Liver (tissue), 9 donors: ENCODE results near the gene SKAP2. TPM values are rescaled to one million over a fixed set of nuclear protein-coding genes. Genes with fewer than 3 reads are reported as not detected.

Experiments
- DNase-seq: peaks from one replicate; pipeline ENCODE4 v3.0.0-alpha.2; 2017; ENCODE audit warnings: low spot score
- H3K27ac ChIP-seq, 2 donors: one replicate each; pipeline ENCODE4 v1.7.0; 2013; ENCODE audit warnings: inconsistent platforms in 2 of 2, low read length in 2 of 2, control low read depth in 1 of 2, low read depth in 1 of 2, mild to moderate bottlenecking in 1 of 2
- H3K27me3 ChIP-seq, 4 donors: one replicate each; pipeline versions ENCODE4 v1.6.1 to v1.7.0; 2013; ENCODE audit warnings: low read length in 3 of 4, inconsistent platforms in 1 of 4, mild to moderate bottlenecking in 1 of 4, moderate library complexity in 1 of 4; ENCODE audit not compliant: control insufficient read depth in 4 of 4, insufficient read depth in 4 of 4
- H3K36me3 ChIP-seq, 4 donors: one replicate each; pipeline versions ENCODE4 v1.6.1 to v1.7.0; 2013; ENCODE audit warnings: low read length in 3 of 4, mild to moderate bottlenecking in 3 of 4, low read depth in 1 of 4, moderate library complexity in 1 of 4; ENCODE audit not compliant: control insufficient read depth in 4 of 4, insufficient read depth in 3 of 4
- H3K4me1 ChIP-seq, 4 donors: one replicate each; pipeline versions ENCODE4 v1.6.1 to v1.7.0; 2013; ENCODE audit warnings: low read length in 3 of 4, mild to moderate bottlenecking in 3 of 4, moderate library complexity in 1 of 4; ENCODE audit not compliant: control insufficient read depth in 4 of 4, insufficient read depth in 4 of 4
- H3K4me3 ChIP-seq, 3 donors: one replicate each; pipeline versions ENCODE4 v1.6.1 to v1.7.0; 2013; ENCODE audit warnings: low read length in 3 of 3, control low read depth in 1 of 3, low read depth in 1 of 3, mild to moderate bottlenecking in 1 of 3
- H3K9ac ChIP-seq, 2 donors: one replicate each; pipeline ENCODE4 v1.7.0; 2013; ENCODE audit warnings: low read length in 2 of 2, mild to moderate bottlenecking in 2 of 2, moderate library complexity in 2 of 2, control low read depth in 1 of 2, low read depth in 1 of 2
- H3K9me3 ChIP-seq, 4 donors: one replicate each; pipeline versions ENCODE4 v1.6.1 to v1.7.0; 2013; ENCODE audit warnings: low read length in 3 of 4; ENCODE audit not compliant: control insufficient read depth in 4 of 4
- ATF3 ChIP-seq: IDR thresholded peaks from 2 replicates; pipeline ENCODE4 v1.6.1; 2016; ENCODE audit warnings: antibody characterized with exemption
- CTCF ChIP-seq: fragments of 150-350 bp; IDR thresholded peaks from 2 replicates; pipeline ENCODE4 v1.5.1; 2017; ENCODE audit warnings: improper control_type of control experiment, low read depth, low read length; ENCODE audit not compliant: missing input control
- EGR1 ChIP-seq, 2 donors: IDR thresholded peaks; 2 replicates each; pipeline ENCODE4 v1.6.1; 2016 to 2018; ENCODE audit warnings: antibody characterized with exemption in 2 of 2, low read depth in 2 of 2
- FOXA2 ChIP-seq: IDR thresholded peaks from 2 replicates; pipeline ENCODE4 v1.6.1; 2016; ENCODE audit warnings: antibody characterized with exemption
- GABPA ChIP-seq, 2 donors: IDR thresholded peaks in 1 of 2; conservative IDR thresholded peaks in 1 of 2; 2 replicates each; pipeline ENCODE4 v1.6.1; 2016; ENCODE audit warnings: antibody characterized with exemption in 2 of 2, mild to moderate bottlenecking in 1 of 2, moderate library complexity in 1 of 2
- HNF4A ChIP-seq, 2 donors: conservative IDR thresholded peaks; 2 replicates each; pipeline ENCODE4 v1.6.1; 2016; ENCODE audit warnings: antibody characterized with exemption in 2 of 2, mild to moderate bottlenecking in 2 of 2
- HNF4G ChIP-seq: IDR thresholded peaks from 2 replicates; pipeline ENCODE4 v1.6.1; 2016; ENCODE audit warnings: antibody characterized with exemption
- JUND ChIP-seq, 2 donors: IDR thresholded peaks; 2 replicates each; pipeline ENCODE4 v1.6.1; 2016; ENCODE audit warnings: antibody characterized with exemption in 2 of 2
- MAX ChIP-seq: IDR thresholded peaks from 2 replicates; pipeline ENCODE4 v1.6.1; 2016; ENCODE audit warnings: antibody characterized with exemption
- REST ChIP-seq: IDR thresholded peaks from 2 replicates; pipeline ENCODE4 v1.6.1; 2016; ENCODE audit warnings: antibody characterized with exemption, mild to moderate bottlenecking
- RXRA ChIP-seq, 2 donors: IDR thresholded peaks; 2 replicates each; pipeline ENCODE4 v1.6.1; 2017 to 2018; ENCODE audit warnings: antibody characterized with exemption in 2 of 2, mild to moderate bottlenecking in 1 of 2
- YY1 ChIP-seq: IDR thresholded peaks from 2 replicates; pipeline ENCODE4 v1.6.1; 2016; ENCODE audit warnings: antibody characterized with exemption, mild to moderate bottlenecking
- ZBTB33 ChIP-seq: IDR thresholded peaks from 2 replicates; pipeline ENCODE4 v1.6.1; 2016; ENCODE audit warnings: antibody characterized with exemption
- WGBS: extraction: QIAGEN DNeasy Blood & Tissue Kit; methylation state at CpG from one replicate; pipeline ENCODE4 v1.1.7; 2013; 5-methylcytosine and 5-hydroxymethylcytosine counted together
- polyA plus RNA-seq, 2 donors: library from polyadenylated mRNA; stranded (reverse) in 1 of 2; unstranded in 1 of 2; fragments of 200-250 nt in 1 of 2; fragments of >200 nt in 1 of 2; fragmentation: Nextera tagmentation in 1 of 2; extraction: Ambion mirVana in 1 of 2; gene quantifications; one replicate each; pipeline versions ENCODE4 v1.2.1 to v1.2.3, GENCODE V29; 2013 to 2015
- total RNA-seq, 2 donors: library from RNA; depleted of rRNA; stranded (reverse); fragments of >200 nt; gene quantifications; one replicate each; pipeline ENCODE4 v1.2.3, GENCODE V29; 2014
- donor health status: healthy.
- donor health status: healthy.
- donor health status: healthy.
- donor health status: healthy.
- donor health status: healthy.

Gene SKAP2
- total and polyA plus RNA-seq, 4 donors = 3.4 to 9.2 (median 5.1) TPM

- 94% methylated on average over 1 of the region's 1 CpG for WGBS
- H3K9ac ChIP-seq = no peak overlapping the region
Observed at GRCh38 chr7:26897928-26898327, 33.5 kb upstream of the SKAP2 start.

More at GRCh38 chr7:26897928-26898327, 33.5 kb upstream of the SKAP2 start:
- Histone ChIP-seq H3K9me3 (no peaks in the 10 kb centered on the region), H3K36me3 (no peaks in the 10 kb centered on the region), H3K4me1 (no peaks in the 10 kb centered on the region), H3K27me3 (peaks cover 0 to 9% (median 0%) of the 10 kb centered on the region in 4 donors), H3K4me3 (no peak overlapping the region), H3K27ac (no peak overlapping the region)
- TF ChIP-seq HNF4A (conservative IDR thresholded peaks at IDR 0.05) (no peak), JUND (IDR thresholded peaks at IDR 0.05) (no peak), ZBTB33 (no peak), CTCF (no peak), MAX (no peak), RXRA (IDR thresholded peaks at IDR 0.05) (no peak), HNF4G (no peak), YY1 (no peak), EGR1 (IDR thresholded peaks at IDR 0.05; ENCODE audit: low read depth in 2 of 2) (no peak), GABPA (IDR thresholded peaks at IDR 0.05 in 1 of 2, conservative IDR thresholded peaks at IDR 0.05 in 1 of 2) (no peak), FOXA2 (no peak), ATF3 (no peak), REST (no peak)
- DNase-seq = no peak
